Endothelial cell of umbilical vein (primary cell): Measurements from ENCODE around the gene LDHA. TPM values are rescaled to one million over a fixed set of nuclear protein-coding genes. Genes with fewer than 3 reads are reported as not detected.

Experiments used
- BruUV-seq: library from RNA; stranded (reverse); fragments of 400-500 nt; replicated peaks from 2 replicates; lab custom pipeline; 2021; lab: Mats Ljungman, UMichigan
- CTCF ChIA-PET: fragments of 300-600, 350-600 bp; sonication (Branson Sonifier 250); formaldehyde crosslinking; loops from one replicate; lab custom pipeline; 2021; ENCODE audit warnings: antibody characterized with exemption, inconsistent platforms; lab: Charles Lee
- POLR2A ChIA-PET: fragments of 300-600, 350-600 bp; sonication (Branson Sonifier 250); formaldehyde crosslinking; loops from one replicate; lab custom pipeline; 2021; ENCODE audit warnings: antibody characterized with exemption, inconsistent platforms; lab: Charles Lee
- DNase-seq: peaks from one replicate; pipeline ENCODE4 v3.0.0-alpha.2; 2011; ENCODE audit warnings: low read depth, low spot score
- FAIRE-seq: peaks from 2 replicates; lab custom pipeline; 2011; peaks lifted over from hg19 to GRCh38; lab: Jason Lieb, UNC
- H2AFZ ChIP-seq: 2 replicates; pipeline ENCODE4 v1.6.0; 2012; ENCODE audit warnings: low read depth, low read length, control low read depth, inconsistent platforms
- H3K27ac ChIP-seq: 2 replicates; pipeline ENCODE4 v1.5.1; 2011; ENCODE audit warnings: low read depth, mild to moderate bottlenecking, control low read depth, low read length, moderate library complexity; ENCODE audit not compliant: insufficient read depth
- H3K27me3 ChIP-seq, 2 experiments: 2 replicates each; pipeline versions ENCODE4 v1.6.0 to v1.6.1; 2011; ENCODE audit warnings: low read length in 2 of 2, mixed read lengths in 1 of 2; ENCODE audit not compliant: control insufficient read depth in 2 of 2, insufficient read depth in 2 of 2
- H3K36me3 ChIP-seq, 2 experiments: 2 replicates in 1 of 2; 3 replicates in 1 of 2; pipeline ENCODE4 v1.5.1; 2011; ENCODE audit warnings: low read length in 2 of 2, mild to moderate bottlenecking in 1 of 2, moderate library complexity in 1 of 2; ENCODE audit not compliant: control insufficient read depth in 2 of 2, insufficient read depth in 2 of 2; ENCODE audit errors: extremely low read depth in 1 of 2
- H3K4me1 ChIP-seq: 3 replicates; pipeline ENCODE4 v1.5.1; 2011; ENCODE audit warnings: mild to moderate bottlenecking, low read length; ENCODE audit not compliant: control insufficient read depth, insufficient read depth; ENCODE audit errors: extremely low read depth
- H3K4me2 ChIP-seq: 2 replicates; pipeline ENCODE4 v1.6.1; 2011; ENCODE audit warnings: low read length, control low read depth, mixed read lengths; ENCODE audit not compliant: insufficient read depth
- H3K4me3 ChIP-seq, 3 experiments: fragments of 200-600 bp in 1 of 3; sonication (generic), shearing (Covaris generic) in 1 of 3; replicated peaks in 1 of 3; 2 replicates each; pipeline ENCODE4 v1.5.1; 2011 to 2016; ENCODE audit warnings: control low read depth in 3 of 3, low read length in 3 of 3, mild to moderate bottlenecking in 2 of 3, inconsistent platforms in 1 of 3, low read depth in 1 of 3, moderate library complexity in 1 of 3; ENCODE audit not compliant: insufficient read depth in 1 of 3
- H3K79me2 ChIP-seq: 2 replicates; pipeline ENCODE4 v1.6.0; 2012; ENCODE audit warnings: low read length, inconsistent platforms; ENCODE audit not compliant: control insufficient read depth, insufficient read depth
- H3K9ac ChIP-seq: replicated peaks from 2 replicates; pipeline ENCODE3; 2011; ENCODE audit warnings: low read length, control low read depth; ENCODE audit not compliant: insufficient read depth; ENCODE audit errors: extremely low read depth
- H3K9me1 ChIP-seq: replicated peaks from 3 replicates; pipeline ENCODE4 v1.6.0; 2011; ENCODE audit warnings: mild to moderate bottlenecking, low read length; ENCODE audit not compliant: control insufficient read depth, insufficient read depth; ENCODE audit errors: extremely low read depth
- H3K9me3 ChIP-seq: replicated peaks from 2 replicates; pipeline ENCODE4 v1.5.1; 2012; ENCODE audit warnings: low read length, inconsistent platforms; ENCODE audit not compliant: control insufficient read depth, insufficient read depth
- H4K20me1 ChIP-seq: replicated peaks from 2 replicates; pipeline ENCODE3; 2011; ENCODE audit warnings: mild to moderate bottlenecking, low read length; ENCODE audit not compliant: control insufficient read depth, insufficient read depth; ENCODE audit errors: extremely low read depth
- EZH2 ChIP-seq: IDR thresholded peaks from 2 replicates; pipeline ENCODE4 v1.6.1; 2012; ENCODE audit warnings: borderline replicate concordance, low read depth, mild to moderate bottlenecking, moderate library complexity, low read length, inconsistent platforms; ENCODE audit not compliant: severe bottlenecking
- FOS ChIP-seq: IDR thresholded peaks from 2 replicates; pipeline ENCODE4 v1.6.1; 2011; ENCODE audit warnings: mild to moderate bottlenecking, low read length, moderate library complexity, borderline replicate concordance; ENCODE audit not compliant: insufficient read depth
- GATA2 ChIP-seq: IDR thresholded peaks from 2 replicates; pipeline ENCODE4 v1.7.0; 2011; ENCODE audit warnings: low read depth, mild to moderate bottlenecking, moderate library complexity, mixed read lengths, low read length; ENCODE audit not compliant: insufficient read length, insufficient read depth
- JUN ChIP-seq: IDR thresholded peaks from 2 replicates; pipeline ENCODE4 v1.6.1; 2011; ENCODE audit warnings: borderline replicate concordance, low read depth; ENCODE audit not compliant: insufficient read length, insufficient read depth
- MYC ChIP-seq: IDR thresholded peaks from one replicate; pipeline ENCODE4 v1.6.1; 2011; ENCODE audit warnings: mild to moderate bottlenecking, low read depth, low read length
- POLR2A ChIP-seq: IDR thresholded peaks from 2 replicates; pipeline ENCODE4 v1.6.1; 2012; ENCODE audit warnings: low read depth, mild to moderate bottlenecking, control low read depth, low read length
- POLR2AphosphoS5 ChIP-seq: IDR thresholded peaks from 2 replicates; pipeline ENCODE4 v1.6.1; 2012; ENCODE audit warnings: low read depth, mild to moderate bottlenecking, control low read depth, low read length, moderate library complexity; ENCODE audit not compliant: insufficient read depth
- dilution Hi-C: fragments of 300-500 bp; cut with MboI; formaldehyde crosslinking; loops from one replicate; pipeline ENCODE4 v1.15.0; 2019; ENCODE audit warnings: low sequenced_read_pairs; ENCODE audit not compliant: extremely low pct_ligation_motif_present
- intact Hi-C: fragments of 100-400 bp; cut with micrococcal nuclease; formaldehyde crosslinking; loops from one replicate; pipeline ENCODE4 v1.10.0; 2022
- polyA plus RNA-seq, 4 experiments: library from polyadenylated mRNA; depleted of rRNA in 3 of 4; stranded (reverse) in 3 of 4; unstranded in 1 of 4; fragments of >200 nt; gene quantifications; 2 replicates each; pipeline versions ENCODE4 v1.2.1 to v1.2.3, GENCODE V29; 2011 to 2012; ENCODE audit warnings: missing spikeins in 1 of 4
- total RNA-seq: library from RNA; stranded (reverse); gene quantifications from 2 replicates; pipeline ENCODE4 v1.2.3, GENCODE V29; 2021
- TF ChIP-seq, protein P1 (sequence below), 2 donors: IDR thresholded peaks; 1 replicate in 1 of 2; 2 replicates in 1 of 2; pipeline ENCODE4 v1.5.1; 2011; ENCODE audit warnings: low read length in 2 of 2, mild to moderate bottlenecking in 2 of 2, moderate library complexity in 2 of 2, control low read depth in 1 of 2, inconsistent platforms in 1 of 2, low read depth in 1 of 2; ENCODE audit not compliant: insufficient read depth in 1 of 2; ENCODE audit errors: extremely low read depth in 1 of 2
- TF ChIP-seq, protein P2 (sequence below): IDR thresholded peaks from 2 replicates; pipeline ENCODE4 v1.6.1; 2011; ENCODE audit not compliant: insufficient read depth, insufficient read length

Gene LDHA
- total and polyA plus RNA-seq, 2 donors (not counting 3 experiments of a cell fraction or from before 2014, with no cell fraction given): 265 to 537 TPM

DNA sequence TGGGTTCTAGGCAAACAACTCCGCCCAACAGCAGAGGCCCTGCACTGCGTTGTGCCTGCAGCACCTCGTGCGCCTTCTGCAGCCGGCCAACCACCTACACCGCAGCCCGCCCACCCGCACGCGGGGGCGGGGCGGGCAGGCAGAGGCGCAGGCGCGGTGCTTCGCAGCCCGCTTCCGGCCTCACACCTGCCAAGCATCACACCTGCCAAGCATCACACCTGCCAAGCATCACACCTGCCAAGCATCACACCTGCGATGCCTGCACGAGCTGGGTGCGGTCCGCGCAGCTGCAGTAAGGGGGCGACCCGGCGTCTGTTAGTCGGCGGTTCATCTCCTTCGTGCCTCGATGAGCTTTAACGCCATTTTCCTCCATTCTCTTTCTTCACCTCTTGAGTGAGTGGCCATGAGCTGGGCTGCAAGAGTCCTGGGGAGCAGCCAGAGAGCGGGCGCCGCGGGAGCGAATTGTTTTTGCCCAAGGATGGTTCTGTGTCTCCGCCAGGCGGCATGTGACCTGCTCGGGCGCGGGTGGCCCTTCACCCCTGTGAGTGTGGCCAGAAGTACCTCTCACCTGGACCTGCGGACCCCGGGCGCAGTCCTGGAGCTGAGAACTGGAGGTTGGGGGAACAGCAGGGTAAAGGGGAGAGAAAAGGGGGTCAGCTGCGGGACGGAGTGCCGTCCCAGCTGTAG, 61.5 kb downstream of the LDHA start, which contains the start of gene LDHAL6A:
Gene LDHAL6A, plus strand, starts transcription at position 171 of the 687 bp plus-strand sequence. CDS start 825 bp downstream, outside the sequence.
- Histone ChIP-seq H3K9ac (no peak within 1 kb of the TSS), H3K4me1 (peaks cover 5% of the 10 kb centered on the region), H3K9me3 (no peaks in the 10 kb centered on the region), H3K9me1 (no peaks in the 10 kb centered on the region), H3K27me3 (no peaks in the 10 kb centered on the region), H3K27ac (no peak within 1 kb of the TSS), H4K20me1 (no peaks in the 10 kb centered on the region), H3K4me2 (no peak within 1 kb of the TSS), H2AFZ (no peak within 1 kb of the TSS), H3K4me3 (no peak within 1 kb of the TSS), H3K36me3 (no peaks in the 10 kb centered on the region), H3K79me2 (no peaks in the 10 kb centered on the region)
- FAIRE-seq (no peak), DNase-seq (no peak)
- TF ChIP-seq MYC: no peak
- TF ChIP-seq POLR2A: no peak
- no peak for TF ChIP-seq EZH2
- no peak for TF ChIP-seq POLR2AphosphoS5
- TF ChIP-seq GATA2: no peak
- TF ChIP-seq, protein P1, sequence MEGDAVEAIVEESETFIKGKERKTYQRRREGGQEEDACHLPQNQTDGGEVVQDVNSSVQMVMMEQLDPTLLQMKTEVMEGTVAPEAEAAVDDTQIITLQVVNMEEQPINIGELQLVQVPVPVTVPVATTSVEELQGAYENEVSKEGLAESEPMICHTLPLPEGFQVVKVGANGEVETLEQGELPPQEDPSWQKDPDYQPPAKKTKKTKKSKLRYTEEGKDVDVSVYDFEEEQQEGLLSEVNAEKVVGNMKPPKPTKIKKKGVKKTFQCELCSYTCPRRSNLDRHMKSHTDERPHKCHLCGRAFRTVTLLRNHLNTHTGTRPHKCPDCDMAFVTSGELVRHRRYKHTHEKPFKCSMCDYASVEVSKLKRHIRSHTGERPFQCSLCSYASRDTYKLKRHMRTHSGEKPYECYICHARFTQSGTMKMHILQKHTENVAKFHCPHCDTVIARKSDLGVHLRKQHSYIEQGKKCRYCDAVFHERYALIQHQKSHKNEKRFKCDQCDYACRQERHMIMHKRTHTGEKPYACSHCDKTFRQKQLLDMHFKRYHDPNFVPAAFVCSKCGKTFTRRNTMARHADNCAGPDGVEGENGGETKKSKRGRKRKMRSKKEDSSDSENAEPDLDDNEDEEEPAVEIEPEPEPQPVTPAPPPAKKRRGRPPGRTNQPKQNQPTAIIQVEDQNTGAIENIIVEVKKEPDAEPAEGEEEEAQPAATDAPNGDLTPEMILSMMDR (IDR thresholded peaks at IDR 0.05; ENCODE audit: extremely low read depth in 1 of 2, insufficient read depth in 1 of 2, low read depth in 1 of 2, low read length in 2 of 2): no peak
- no peak for TF ChIP-seq JUN
- TF ChIP-seq FOS: no peak
- TF ChIP-seq, protein P2, sequence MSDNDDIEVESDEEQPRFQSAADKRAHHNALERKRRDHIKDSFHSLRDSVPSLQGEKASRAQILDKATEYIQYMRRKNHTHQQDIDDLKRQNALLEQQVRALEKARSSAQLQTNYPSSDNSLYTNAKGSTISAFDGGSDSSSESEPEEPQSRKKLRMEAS: no peak
- intact Hi-C loops (no loop called here), dilution Hi-C loops (no loop called here)
- no TSS peak for BruUV-seq
- ChIA-PET POLR2A (no interaction called here), CTCF (interaction anchor here (1.4 kb wide), 1 partner anchor 212 kb away, joined by 3 read pairs; no protein-coding TSS in a partner anchor)
